ENCODE measurements around the gene FNDC3B.

DNA sequence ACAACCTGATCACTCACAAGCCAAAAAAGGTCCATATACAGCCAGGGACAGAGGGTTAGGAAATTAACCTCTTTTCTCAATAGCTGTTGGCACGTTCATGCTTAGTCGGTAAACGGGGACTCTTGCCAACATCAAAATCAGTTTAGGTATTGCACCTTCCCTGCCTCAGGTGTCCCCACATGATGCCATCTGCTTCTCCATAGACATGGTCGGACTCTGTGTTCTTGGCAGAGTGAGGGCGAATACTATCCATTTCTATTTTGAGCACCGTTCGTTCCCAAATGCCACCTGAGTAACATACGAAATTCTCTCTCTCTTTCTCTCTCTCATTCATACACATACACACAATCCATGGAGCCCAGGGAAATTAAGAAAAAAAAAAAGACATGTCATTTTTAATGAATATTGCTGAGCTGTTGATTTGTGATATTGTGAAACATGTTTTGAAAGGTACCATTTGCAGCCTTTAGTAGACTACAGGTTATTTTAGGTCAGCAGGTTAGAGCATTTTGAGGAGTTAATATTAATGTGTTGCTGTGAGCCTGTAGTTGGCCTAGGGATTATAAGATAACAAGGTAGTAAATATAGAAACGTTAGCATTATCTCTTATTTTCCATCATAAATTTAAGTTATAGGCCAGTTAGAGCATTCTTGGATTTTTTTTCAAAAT is 330.3 kb downstream of the FNDC3B start:
- TF ChIP-seq CREB1 (IDR thresholded peaks at IDR 0.05; ENCODE audit: low read depth) (no peak), EP300 (IDR thresholded peaks at IDR 0.05; ENCODE audit: borderline replicate concordance) (no peak), TAF1 (IDR thresholded peaks at IDR 0.05; ENCODE audit: low read depth) (no peak), EGR1 (IDR thresholded peaks at IDR 0.05) (no peak)
- TF ChIP-seq, protein P1, sequence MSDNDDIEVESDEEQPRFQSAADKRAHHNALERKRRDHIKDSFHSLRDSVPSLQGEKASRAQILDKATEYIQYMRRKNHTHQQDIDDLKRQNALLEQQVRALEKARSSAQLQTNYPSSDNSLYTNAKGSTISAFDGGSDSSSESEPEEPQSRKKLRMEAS (IDR thresholded peaks at IDR 0.05) = no peak
- TF ChIP-seq, protein P2, sequence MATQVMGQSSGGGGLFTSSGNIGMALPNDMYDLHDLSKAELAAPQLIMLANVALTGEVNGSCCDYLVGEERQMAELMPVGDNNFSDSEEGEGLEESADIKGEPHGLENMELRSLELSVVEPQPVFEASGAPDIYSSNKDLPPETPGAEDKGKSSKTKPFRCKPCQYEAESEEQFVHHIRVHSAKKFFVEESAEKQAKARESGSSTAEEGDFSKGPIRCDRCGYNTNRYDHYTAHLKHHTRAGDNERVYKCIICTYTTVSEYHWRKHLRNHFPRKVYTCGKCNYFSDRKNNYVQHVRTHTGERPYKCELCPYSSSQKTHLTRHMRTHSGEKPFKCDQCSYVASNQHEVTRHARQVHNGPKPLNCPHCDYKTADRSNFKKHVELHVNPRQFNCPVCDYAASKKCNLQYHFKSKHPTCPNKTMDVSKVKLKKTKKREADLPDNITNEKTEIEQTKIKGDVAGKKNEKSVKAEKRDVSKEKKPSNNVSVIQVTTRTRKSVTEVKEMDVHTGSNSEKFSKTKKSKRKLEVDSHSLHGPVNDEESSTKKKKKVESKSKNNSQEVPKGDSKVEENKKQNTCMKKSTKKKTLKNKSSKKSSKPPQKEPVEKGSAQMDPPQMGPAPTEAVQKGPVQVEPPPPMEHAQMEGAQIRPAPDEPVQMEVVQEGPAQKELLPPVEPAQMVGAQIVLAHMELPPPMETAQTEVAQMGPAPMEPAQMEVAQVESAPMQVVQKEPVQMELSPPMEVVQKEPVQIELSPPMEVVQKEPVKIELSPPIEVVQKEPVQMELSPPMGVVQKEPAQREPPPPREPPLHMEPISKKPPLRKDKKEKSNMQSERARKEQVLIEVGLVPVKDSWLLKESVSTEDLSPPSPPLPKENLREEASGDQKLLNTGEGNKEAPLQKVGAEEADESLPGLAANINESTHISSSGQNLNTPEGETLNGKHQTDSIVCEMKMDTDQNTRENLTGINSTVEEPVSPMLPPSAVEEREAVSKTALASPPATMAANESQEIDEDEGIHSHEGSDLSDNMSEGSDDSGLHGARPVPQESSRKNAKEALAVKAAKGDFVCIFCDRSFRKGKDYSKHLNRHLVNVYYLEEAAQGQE (IDR thresholded peaks at IDR 0.05; ENCODE audit: low read depth) = no peak

Data from Ishikawa (cell line).